GM12878 (cell line): Measurements from ENCODE around the gene GPSM1. TPM values are rescaled to one million over a fixed set of nuclear protein-coding genes. Genes with fewer than 3 reads are reported as not detected.

Experiments
- BACH1 ChIP-seq: fragments of 450-650 bp; IDR thresholded peaks from 2 replicates; pipeline ENCODE4 v1.6.1; 2017; ENCODE audit warnings: mild to moderate bottlenecking, borderline replicate concordance
- NFXL1 ChIP-seq: fragments of 450-650 bp; IDR thresholded peaks from 2 replicates; pipeline ENCODE4 v1.6.1; 2017; ENCODE audit warnings: antibody characterized with exemption, mild to moderate bottlenecking, borderline replicate concordance
- NR2C2 ChIP-seq: IDR thresholded peaks from 2 replicates; pipeline ENCODE4 v1.6.1; 2011; ENCODE audit warnings: borderline replicate concordance, low read depth; ENCODE audit not compliant: control insufficient read depth, insufficient read length
- NR2F1 ChIP-seq: fragments of 450-650 bp; conservative IDR thresholded peaks from 2 replicates; pipeline ENCODE4 v1.6.1; 2017; ENCODE audit warnings: mild to moderate bottlenecking
- RCOR1 ChIP-seq: conservative IDR thresholded peaks from 2 replicates; pipeline ENCODE4 v1.6.1; 2012; ENCODE audit warnings: low read depth, low read length, improper control_type of control experiment
- SMAD1 ChIP-seq: fragments of 450-650 bp; IDR thresholded peaks from 2 replicates; pipeline ENCODE4 v1.6.1; 2018; ENCODE audit warnings: mild to moderate bottlenecking, low read depth; ENCODE audit not compliant: partially characterized antibody
- SREBF2 ChIP-seq: IDR thresholded peaks from 2 replicates; pipeline ENCODE4 v1.6.1; 2012; ENCODE audit warnings: mild to moderate bottlenecking, low read length
- TAF1 ChIP-seq: IDR thresholded peaks from 2 replicates; pipeline ENCODE4 v1.6.1; 2011; ENCODE audit warnings: mild to moderate bottlenecking, low read depth, low read length, borderline replicate concordance
- TCF3 ChIP-seq: IDR thresholded peaks from 2 replicates; pipeline ENCODE4 v1.6.1; 2012; ENCODE audit warnings: low read depth, mild to moderate bottlenecking, low read length, borderline replicate concordance; ENCODE audit not compliant: insufficient read depth
- ZBTB40 ChIP-seq: fragments of 450-650 bp; IDR thresholded peaks from 2 replicates; pipeline ENCODE4 v1.6.1; 2016; ENCODE audit warnings: mild to moderate bottlenecking, moderate library complexity, borderline replicate concordance
- ZNF217 ChIP-seq: fragments of 450-650 bp; IDR thresholded peaks from 2 replicates; pipeline ENCODE4 v1.6.1; 2017; ENCODE audit warnings: antibody characterized with exemption, mild to moderate bottlenecking
- polyA plus RNA-seq, 11 experiments: library from polyadenylated mRNA; depleted of rRNA in 4 of 11; unstranded in 6 of 11; stranded (reverse) in 5 of 11; fragments of >200 nt; fragmentation: Nextera tagmentation in 4 of 11; fragmentation: Illumina TruSeq in 1 of 11; extraction: Ambion mirVana in 4 of 11; extraction: Trizol in 1 of 11; gene quantifications; 1 replicate in 1 of 11; 2 replicates in 10 of 11; pipeline versions ENCODE4 v1.2.1 to v1.2.3, GENCODE V29; 2011 to 2016; ENCODE audit warnings: inconsistent platforms in 2 of 11, missing spikeins in 2 of 11, low read depth in 1 of 11
- total RNA-seq, 4 experiments: library from RNA; depleted of rRNA in 3 of 4; stranded (reverse); fragments of >200 nt in 3 of 4; fragmentation: Illumina TruSeq in 1 of 4; extraction: Trizol in 1 of 4; gene quantifications; 2 replicates each; pipeline versions ENCODE4 v1.2.1 to v1.2.3, GENCODE V29; 2013 to 2021
- TF ChIP-seq, protein P1 (sequence below): fragments of 450-650 bp; IDR thresholded peaks from 2 replicates; pipeline ENCODE4 v1.6.1; 2018; ENCODE audit warnings: mild to moderate bottlenecking, low read depth, moderate library complexity; ENCODE audit not compliant: partially characterized antibody

GPSM1 gene
- total and polyA plus RNA-seq, 10 of the 15 experiments (the other 5 are each of a cell fraction or from before 2014, with no cell fraction given), result 0.04 to 0.10 (median 0.10) TPM; not detected in 7

GRCh38 chr9:136331030-136331429 lies 3.7 kb downstream of the GPSM1 start (continued):
- TF ChIP-seq NR2C2 (no peak), NR2F1 (no peak), ZNF217 (no peak), SMAD1 (no peak), ZBTB40 (no peak), BACH1 (no peak), RCOR1 (no peak), TCF3 (no peak), SREBF2 (no peak), TAF1 (no peak), NFXL1 (no peak)
- TF ChIP-seq, protein P1, sequence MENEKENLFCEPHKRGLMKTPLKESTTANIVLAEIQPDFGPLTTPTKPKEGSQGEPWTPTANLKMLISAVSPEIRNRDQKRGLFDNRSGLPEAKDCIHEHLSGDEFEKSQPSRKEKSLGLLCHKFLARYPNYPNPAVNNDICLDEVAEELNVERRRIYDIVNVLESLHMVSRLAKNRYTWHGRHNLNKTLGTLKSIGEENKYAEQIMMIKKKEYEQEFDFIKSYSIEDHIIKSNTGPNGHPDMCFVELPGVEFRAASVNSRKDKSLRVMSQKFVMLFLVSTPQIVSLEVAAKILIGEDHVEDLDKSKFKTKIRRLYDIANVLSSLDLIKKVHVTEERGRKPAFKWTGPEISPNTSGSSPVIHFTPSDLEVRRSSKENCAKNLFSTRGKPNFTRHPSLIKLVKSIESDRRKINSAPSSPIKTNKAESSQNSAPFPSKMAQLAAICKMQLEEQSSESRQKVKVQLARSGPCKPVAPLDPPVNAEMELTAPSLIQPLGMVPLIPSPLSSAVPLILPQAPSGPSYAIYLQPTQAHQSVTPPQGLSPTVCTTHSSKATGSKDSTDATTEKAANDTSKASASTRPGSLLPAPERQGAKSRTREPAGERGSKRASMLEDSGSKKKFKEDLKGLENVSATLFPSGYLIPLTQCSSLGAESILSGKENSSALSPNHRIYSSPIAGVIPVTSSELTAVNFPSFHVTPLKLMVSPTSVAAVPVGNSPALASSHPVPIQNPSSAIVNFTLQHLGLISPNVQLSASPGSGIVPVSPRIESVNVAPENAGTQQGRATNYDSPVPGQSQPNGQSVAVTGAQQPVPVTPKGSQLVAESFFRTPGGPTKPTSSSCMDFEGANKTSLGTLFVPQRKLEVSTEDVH, result no peak
